Smooth muscle cell (in vitro differentiated cells): ENCODE results near the gene AKAP12. TPM values are rescaled to one million over a fixed set of nuclear protein-coding genes. Genes with fewer than 3 reads are reported as not detected.

Experiments used
- DNase-seq: peaks from one replicate; lab custom pipeline; 2025; ENCODE audit not compliant: unreplicated experiment; lab: John Stamatoyannopoulos, UW
- H2AFZ ChIP-seq: fragments of 200-600 bp; sonication (generic); 2 replicates; pipeline ENCODE4 v1.6.0; 2016; ENCODE audit warnings: antibody characterized with exemption, low read depth, mild to moderate bottlenecking
- H3F3A ChIP-seq: fragments of 200-600 bp; sonication (generic); 2 replicates; pipeline ENCODE4 v1.6.0; 2017; ENCODE audit warnings: antibody characterized with exemption, low read depth
- H3K27ac ChIP-seq: fragments of 200-600 bp; sonication (generic); 2 replicates; pipeline ENCODE4 v1.5.1; 2016; ENCODE audit warnings: low read depth, mild to moderate bottlenecking
- H3K27me3 ChIP-seq: fragments of 200-600 bp; sonication (generic); 2 replicates; pipeline ENCODE4 v1.6.1; 2016; ENCODE audit warnings: low read depth, mild to moderate bottlenecking
- H3K36me3 ChIP-seq: fragments of 200-600 bp; sonication (generic); 2 replicates; pipeline ENCODE4 v1.5.1; 2016; ENCODE audit warnings: low read depth
- H3K4me1 ChIP-seq: fragments of 200-600 bp; sonication (generic); 2 replicates; pipeline ENCODE4 v1.5.1; 2016; ENCODE audit warnings: low read depth
- H3K4me2 ChIP-seq: fragments of 200-600 bp; sonication (generic); 2 replicates; pipeline ENCODE4 v1.6.0; 2016; ENCODE audit warnings: mild to moderate bottlenecking
- H3K4me3 ChIP-seq: fragments of 200-600 bp; sonication (generic); 2 replicates; pipeline ENCODE4 v1.5.1; 2016; ENCODE audit warnings: mild to moderate bottlenecking
- H3K79me2 ChIP-seq: fragments of 200-600 bp; sonication (generic); 2 replicates; pipeline ENCODE4 v1.6.0; 2016; ENCODE audit warnings: low read depth, mild to moderate bottlenecking
- H3K9ac ChIP-seq: fragments of 200-600 bp; sonication (generic); 2 replicates; pipeline ENCODE4 v1.6.0; 2016; ENCODE audit warnings: low read depth
- H3K9me3 ChIP-seq: fragments of 200-600 bp; sonication (generic); replicated peaks from 2 replicates; pipeline ENCODE4 v1.5.1; 2016; ENCODE audit warnings: low read depth
- H4K20me1 ChIP-seq: fragments of 200-600 bp; sonication (generic); 2 replicates; pipeline ENCODE4 v1.6.0; 2016; ENCODE audit warnings: low read depth
- WGBS: methylation state at CpG from one replicate; pipeline ENCODE4 v1.1.7; 2016; ENCODE audit warnings: low lambda C conversion rate; 5-methylcytosine and 5-hydroxymethylcytosine counted together
- polyA plus RNA-seq: library from polyadenylated mRNA; unstranded; fragments of >200 nt; fragmentation: Nextera tagmentation; extraction: Ambion mirVana; gene quantifications from 2 replicates; pipeline ENCODE4 v1.2.1, GENCODE V29; 2016
- total RNA-seq: library from RNA; depleted of rRNA; stranded (reverse); fragments of >200 nt; gene quantifications from 2 replicates; pipeline ENCODE4 v1.2.3, GENCODE V29; 2014
- TF ChIP-seq, protein P1 (sequence below): fragments of 200-600 bp; sonication (generic); IDR thresholded peaks from 2 replicates; pipeline ENCODE4 v1.5.1; 2017; ENCODE audit warnings: borderline replicate concordance, mild to moderate bottlenecking, antibody characterized with exemption; ENCODE audit not compliant: insufficient read depth, poor library complexity, severe bottlenecking

Gene AKAP12
- total and polyA plus RNA-seq, 2 experiments from 2014 or later, result 10.7 to 13.3 TPM

DNA sequence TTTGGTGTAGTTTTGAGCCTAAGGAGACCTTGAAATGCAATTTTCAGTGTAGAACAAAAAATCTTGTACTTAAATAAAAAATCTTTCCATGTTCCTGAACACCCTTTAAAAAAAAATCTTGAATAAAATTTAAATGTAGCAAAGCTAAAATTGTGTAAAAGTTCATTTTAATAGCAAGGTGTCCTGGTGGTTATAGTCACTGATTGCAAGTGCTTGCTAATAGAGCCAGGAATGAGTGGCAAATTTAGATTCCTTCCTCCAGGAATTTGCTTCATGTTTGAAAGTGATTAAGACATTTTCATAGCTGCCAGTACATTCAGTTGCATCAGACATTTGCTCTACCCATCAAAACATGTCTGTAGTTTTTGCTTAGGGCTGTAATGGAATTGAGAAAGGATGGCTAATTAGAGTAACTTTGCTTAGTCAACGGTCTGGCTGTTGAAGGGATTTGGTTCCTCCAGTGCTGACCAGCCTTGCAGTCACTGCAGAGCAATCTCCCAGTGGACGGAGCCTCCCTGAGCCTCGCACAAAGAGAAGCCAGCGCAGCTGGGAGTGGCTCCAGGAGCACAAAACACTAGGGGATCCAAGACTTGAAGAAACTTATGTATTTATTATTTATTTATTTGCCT, 36.5 kb downstream of the AKAP12 start:
- H3K36me3 ChIP-seq, result no peaks in the 10 kb centered on the region
- peaks cover 9% of the 10 kb centered on the region for H3K4me1 ChIP-seq
- H3F3A ChIP-seq, result peaks cover 6% of the 10 kb centered on the region
- no peaks in the 10 kb centered on the region for H3K9me3 ChIP-seq
- DNase-seq, result no peak
- peak overlapping the region; percentile 12 for H2AFZ ChIP-seq
- peaks cover 8% of the 10 kb centered on the region for H3K79me2 ChIP-seq
- TF ChIP-seq, protein P1, sequence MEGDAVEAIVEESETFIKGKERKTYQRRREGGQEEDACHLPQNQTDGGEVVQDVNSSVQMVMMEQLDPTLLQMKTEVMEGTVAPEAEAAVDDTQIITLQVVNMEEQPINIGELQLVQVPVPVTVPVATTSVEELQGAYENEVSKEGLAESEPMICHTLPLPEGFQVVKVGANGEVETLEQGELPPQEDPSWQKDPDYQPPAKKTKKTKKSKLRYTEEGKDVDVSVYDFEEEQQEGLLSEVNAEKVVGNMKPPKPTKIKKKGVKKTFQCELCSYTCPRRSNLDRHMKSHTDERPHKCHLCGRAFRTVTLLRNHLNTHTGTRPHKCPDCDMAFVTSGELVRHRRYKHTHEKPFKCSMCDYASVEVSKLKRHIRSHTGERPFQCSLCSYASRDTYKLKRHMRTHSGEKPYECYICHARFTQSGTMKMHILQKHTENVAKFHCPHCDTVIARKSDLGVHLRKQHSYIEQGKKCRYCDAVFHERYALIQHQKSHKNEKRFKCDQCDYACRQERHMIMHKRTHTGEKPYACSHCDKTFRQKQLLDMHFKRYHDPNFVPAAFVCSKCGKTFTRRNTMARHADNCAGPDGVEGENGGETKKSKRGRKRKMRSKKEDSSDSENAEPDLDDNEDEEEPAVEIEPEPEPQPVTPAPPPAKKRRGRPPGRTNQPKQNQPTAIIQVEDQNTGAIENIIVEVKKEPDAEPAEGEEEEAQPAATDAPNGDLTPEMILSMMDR, result peak; percentile 15
- 19% methylated on average over 4 of the region's 4 CpGs for WGBS
- no peaks in the 10 kb centered on the region for H4K20me1 ChIP-seq
- H3K4me2 ChIP-seq, result peak overlapping the region; percentile 30
- H3K27ac ChIP-seq, result no peak overlapping the region
- no peak overlapping the region for H3K4me3 ChIP-seq
- H3K9ac ChIP-seq, result no peak overlapping the region
- no peaks in the 10 kb centered on the region for H3K27me3 ChIP-seq

DNA sequence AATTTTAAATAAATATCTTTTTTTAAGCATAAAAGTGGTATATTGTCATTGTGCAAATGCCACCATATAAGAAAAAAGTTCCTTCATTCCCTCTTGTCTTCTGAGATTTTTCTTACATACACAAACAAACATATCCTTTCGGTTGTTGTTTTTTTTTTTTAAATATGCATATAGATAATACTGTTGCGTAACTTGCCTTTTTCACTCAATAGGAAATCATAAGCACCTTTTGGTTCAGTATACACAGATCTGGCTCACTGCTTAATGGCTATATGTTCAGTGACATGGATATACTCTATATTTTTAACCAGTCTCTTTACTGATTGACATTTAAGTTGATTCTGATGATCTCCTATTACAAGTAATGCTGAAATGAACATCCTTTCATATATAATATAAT, 40.1 kb downstream of the AKAP12 start:
- H3K79me2 ChIP-seq, result peaks cover 5% of the 10 kb centered on the region
- no peaks in the 10 kb centered on the region for H3K9me3 ChIP-seq
- H3K4me1 ChIP-seq, result peaks cover 9% of the 10 kb centered on the region
- no peaks in the 10 kb centered on the region for H3K27me3 ChIP-seq
- no peak overlapping the region for H3K4me3 ChIP-seq
- no peak for DNase-seq
- 94% methylated on average over 2 of the region's 2 CpGs for WGBS
- no peaks in the 10 kb centered on the region for H4K20me1 ChIP-seq
- no peak overlapping the region for H3K9ac ChIP-seq
- TF ChIP-seq, protein P1, result no peak
- no peak overlapping the region for H3K4me2 ChIP-seq
- no peak overlapping the region for H2AFZ ChIP-seq
- no peak overlapping the region for H3K27ac ChIP-seq
- H3F3A ChIP-seq, result peaks cover 6% of the 10 kb centered on the region
- H3K36me3 ChIP-seq, result no peaks in the 10 kb centered on the region

DNA sequence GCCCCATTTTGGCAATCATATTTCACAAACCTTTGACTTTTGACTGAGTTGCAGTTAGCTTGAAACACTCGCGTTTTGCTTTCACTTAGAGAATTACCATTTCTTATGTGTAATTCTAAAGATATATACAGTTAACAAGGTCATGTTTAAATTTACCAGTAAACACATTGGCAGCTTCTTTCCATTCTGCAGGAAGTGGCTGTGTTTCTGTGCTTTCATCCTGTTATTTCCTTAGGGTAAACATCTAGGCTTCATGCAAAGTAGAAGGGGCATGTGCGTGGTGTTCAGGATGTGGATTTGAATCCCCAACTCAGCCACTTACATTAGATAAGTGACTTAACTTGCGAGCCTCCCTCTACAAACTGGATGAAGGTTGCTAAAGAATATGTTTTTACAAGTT, 41.1 kb downstream of the AKAP12 start:
- H3K27ac ChIP-seq, result no peak overlapping the region
- peaks cover 3% of the 10 kb centered on the region for H3K79me2 ChIP-seq
- no peaks in the 10 kb centered on the region for H4K20me1 ChIP-seq
- no peaks in the 10 kb centered on the region for H3F3A ChIP-seq
- no peak overlapping the region for H3K4me3 ChIP-seq
- H3K36me3 ChIP-seq, result no peaks in the 10 kb centered on the region
- DNase-seq, result no peak
- no peaks in the 10 kb centered on the region for H3K27me3 ChIP-seq
- H3K4me2 ChIP-seq, result no peak overlapping the region
- peaks cover 4% of the 10 kb centered on the region for H3K4me1 ChIP-seq
- 58% methylated on average over 4 of the region's 4 CpGs for WGBS
- H2AFZ ChIP-seq, result no peak overlapping the region
- TF ChIP-seq, protein P1, result no peak
- no peak overlapping the region for H3K9ac ChIP-seq
- no peaks in the 10 kb centered on the region for H3K9me3 ChIP-seq

DNA sequence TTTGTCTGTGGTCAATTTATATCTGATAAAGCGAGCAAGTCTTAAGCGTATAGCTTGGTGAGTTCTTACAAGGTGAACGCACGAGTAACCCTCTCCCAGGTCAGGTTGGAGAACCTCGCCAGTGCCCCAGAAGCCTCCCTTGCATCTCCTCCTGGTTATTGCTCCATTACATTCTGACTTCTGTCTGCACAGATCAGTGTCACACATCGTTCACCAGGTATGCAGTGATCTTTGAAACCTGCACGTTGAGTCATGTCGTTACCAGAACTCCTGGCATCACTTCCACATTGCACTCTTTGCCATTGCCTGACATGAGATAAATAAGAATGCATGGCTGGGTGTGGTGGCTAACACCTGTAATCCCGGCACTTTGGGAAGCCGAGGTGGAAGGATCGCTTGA, 44.2 kb downstream of the AKAP12 start:
- no peaks in the 10 kb centered on the region for H3K36me3 ChIP-seq
- DNase-seq, result no peak
- H3F3A ChIP-seq, result no peaks in the 10 kb centered on the region
- TF ChIP-seq, protein P1, result no peak
- H3K9me3 ChIP-seq, result no peaks in the 10 kb centered on the region
- WGBS, result 86% methylated on average over 11 of the region's 11 CpGs
- no peak overlapping the region for H3K4me3 ChIP-seq
- H3K4me1 ChIP-seq, result no peaks in the 10 kb centered on the region
- no peak overlapping the region for H3K4me2 ChIP-seq
- no peak overlapping the region for H3K9ac ChIP-seq
- no peak overlapping the region for H3K27ac ChIP-seq
- H3K27me3 ChIP-seq, result no peaks in the 10 kb centered on the region
- H4K20me1 ChIP-seq, result no peaks in the 10 kb centered on the region
- H3K79me2 ChIP-seq, result peaks cover 3% of the 10 kb centered on the region
- no peak overlapping the region for H2AFZ ChIP-seq
